SU-DHL-6 (cell line): ENCODE data around the gene ETNK2.

Experiments
- EZH2phosphoT487 ChIP-seq: fragments of 200-600 bp; sonication (generic), shearing (Covaris generic); conservative IDR thresholded peaks from 2 replicates; pipeline ENCODE4 v1.6.1; 2018; ENCODE audit warnings: mild to moderate bottlenecking, antibody characterized with exemption, low read length, moderate library complexity, mixed read lengths
- TF ChIP-seq, protein P1 (sequence below): fragments of 200-600 bp; sonication (generic); IDR thresholded peaks from one replicate; pipeline ENCODE4 v1.5.1; 2017; ENCODE audit warnings: antibody characterized with exemption, mild to moderate bottlenecking, low read length, moderate library complexity; ENCODE audit not compliant: insufficient read depth, poor library complexity, severe bottlenecking

DNA sequence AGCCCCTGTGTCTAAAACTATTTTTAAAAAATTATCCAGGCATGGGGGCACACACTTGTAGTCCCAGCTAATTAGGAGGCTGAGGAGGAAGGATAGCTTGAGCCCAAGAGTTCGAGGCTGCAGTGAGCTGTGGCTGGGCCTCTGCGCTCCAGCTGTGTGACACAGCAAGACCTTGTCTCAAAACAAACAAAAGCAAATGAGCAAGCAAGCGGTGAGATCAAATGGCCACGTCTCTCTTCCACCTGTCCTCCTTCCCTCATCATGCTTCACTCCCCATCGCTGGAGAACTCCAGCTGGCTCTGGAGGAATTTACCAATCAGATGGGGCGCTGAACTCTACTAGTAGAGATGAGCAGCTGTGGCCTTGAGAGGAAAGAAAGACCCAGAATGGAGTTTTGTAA, 28.3 kb upstream of the ETNK2 start:
- TF ChIP-seq, protein P1, sequence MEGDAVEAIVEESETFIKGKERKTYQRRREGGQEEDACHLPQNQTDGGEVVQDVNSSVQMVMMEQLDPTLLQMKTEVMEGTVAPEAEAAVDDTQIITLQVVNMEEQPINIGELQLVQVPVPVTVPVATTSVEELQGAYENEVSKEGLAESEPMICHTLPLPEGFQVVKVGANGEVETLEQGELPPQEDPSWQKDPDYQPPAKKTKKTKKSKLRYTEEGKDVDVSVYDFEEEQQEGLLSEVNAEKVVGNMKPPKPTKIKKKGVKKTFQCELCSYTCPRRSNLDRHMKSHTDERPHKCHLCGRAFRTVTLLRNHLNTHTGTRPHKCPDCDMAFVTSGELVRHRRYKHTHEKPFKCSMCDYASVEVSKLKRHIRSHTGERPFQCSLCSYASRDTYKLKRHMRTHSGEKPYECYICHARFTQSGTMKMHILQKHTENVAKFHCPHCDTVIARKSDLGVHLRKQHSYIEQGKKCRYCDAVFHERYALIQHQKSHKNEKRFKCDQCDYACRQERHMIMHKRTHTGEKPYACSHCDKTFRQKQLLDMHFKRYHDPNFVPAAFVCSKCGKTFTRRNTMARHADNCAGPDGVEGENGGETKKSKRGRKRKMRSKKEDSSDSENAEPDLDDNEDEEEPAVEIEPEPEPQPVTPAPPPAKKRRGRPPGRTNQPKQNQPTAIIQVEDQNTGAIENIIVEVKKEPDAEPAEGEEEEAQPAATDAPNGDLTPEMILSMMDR: no peak
- TF ChIP-seq EZH2phosphoT487: no peak
